ENCODE results near the gene SDR39U1.

The SDR39U1 gene

GRCh38 chr14:24409192-24409591 is 33.4 kb downstream of the SDR39U1 start:
- H3K9me3 ChIP-seq (ENCODE audit: control insufficient read depth, insufficient read depth, low read depth, low read length), result no peaks in the 10 kb centered on the region
- ChIA-PET CTCF (interaction anchor here (0.7 to 1.7 kb wide), 6 partner anchors 8 to 193 kb away, joined by 3 to 9 read pairs (median 4); no protein-coding TSS in a partner anchor), POLR2A (interaction anchor here (0.6 to 0.8 kb wide), 3 partner anchors 9 to 43 kb away, joined by 3 to 7 read pairs (median 4); no protein-coding TSS in a partner anchor)
- no peak overlapping the region for H3K4me3 ChIP-seq (ENCODE audit: low read depth, low read length)
- H3K27ac ChIP-seq (ENCODE audit: extremely low read depth, low read depth, low read length), result no peak overlapping the region
- no peaks in the 10 kb centered on the region for H3K4me1 ChIP-seq (ENCODE audit: control insufficient read depth, insufficient read depth, low read length)
- H3K36me3 ChIP-seq (ENCODE audit: control insufficient read depth in 2 of 2, insufficient read depth in 1 of 2, low read length in 2 of 2), result peaks cover 0 to 71% of the 10 kb centered on the region in 2 experiments; a peak in 1 of 3 replicates
- TF ChIP-seq KLF9 (tag by site-specific recombination; IDR thresholded peaks at IDR 0.05; ENCODE audit: low read depth), result no peak
- TF ChIP-seq ZSCAN5A (tag by site-specific recombination; IDR thresholded peaks at IDR 0.05), result no peak
- TF ChIP-seq ZNF10 (tag by site-specific recombination; IDR thresholded peaks at IDR 0.05), result no peak
- TF ChIP-seq EGR2 (tag by site-specific recombination; IDR thresholded peaks at IDR 0.05; ENCODE audit: low read depth), result no peak
- no peak for TF ChIP-seq ZNF280C (tag by site-specific recombination; IDR thresholded peaks at IDR 0.05)
- TF ChIP-seq ZNF26 (tag by site-specific recombination; IDR thresholded peaks at IDR 0.05), result no peak
- TF ChIP-seq ZNF645 (tag by site-specific recombination; IDR thresholded peaks at IDR 0.05), result no peak
- TF ChIP-seq ZNF391 (tag by site-specific recombination; IDR thresholded peaks at IDR 0.05; ENCODE audit: borderline replicate concordance, low read depth), result no peak
- no peak for TF ChIP-seq ZNF510 (tag by site-specific recombination; IDR thresholded peaks at IDR 0.05; ENCODE audit: insufficient replicate concordance)
- TF ChIP-seq ZNF366 (tag by site-specific recombination; conservative IDR thresholded peaks at IDR 0.05), result no peak
- TF ChIP-seq ZNF518A (tag by site-specific recombination; conservative IDR thresholded peaks at IDR 0.05; ENCODE audit: low read depth), result no peak
- no peak for TF ChIP-seq MEIS1 (CRISPR knock-in tag; IDR thresholded peaks at IDR 0.05; ENCODE audit: borderline replicate concordance)
- TF ChIP-seq ZNF670 (tag by site-specific recombination; IDR thresholded peaks at IDR 0.05; ENCODE audit: low read depth), result no peak
- no peak for TF ChIP-seq ZNF302 (tag by site-specific recombination; IDR thresholded peaks at IDR 0.05; ENCODE audit: low read depth)
- TF ChIP-seq ZSCAN30 (tag by site-specific recombination; IDR thresholded peaks at IDR 0.05), result no peak
- TF ChIP-seq ZBTB1 (tag by site-specific recombination; IDR thresholded peaks at IDR 0.05), result no peak
- no peak for TF ChIP-seq TCF7L2 (IDR thresholded peaks at IDR 0.05; ENCODE audit: borderline replicate concordance, low read depth, low read length)
- TF ChIP-seq MYNN (tag by site-specific recombination; IDR thresholded peaks at IDR 0.05; ENCODE audit: borderline replicate concordance), result no peak
- TF ChIP-seq ZNF324 (tag by site-specific recombination; IDR thresholded peaks at IDR 0.05), result no peak
